NCI-H1930 (cell line): Measurements from ENCODE around the gene CDY2A.
"Not testable (repeated sequence)": the region's sequence is repeated elsewhere in the genome, so short reads cannot be mapped to it uniquely, and the experiment has no call there.

ENCODE experiments used
- DNase-seq, 2 experiments: peaks; one replicate each; lab custom pipeline; 2025; lab: John Stamatoyannopoulos, UW

The CDY2A gene, protein sequence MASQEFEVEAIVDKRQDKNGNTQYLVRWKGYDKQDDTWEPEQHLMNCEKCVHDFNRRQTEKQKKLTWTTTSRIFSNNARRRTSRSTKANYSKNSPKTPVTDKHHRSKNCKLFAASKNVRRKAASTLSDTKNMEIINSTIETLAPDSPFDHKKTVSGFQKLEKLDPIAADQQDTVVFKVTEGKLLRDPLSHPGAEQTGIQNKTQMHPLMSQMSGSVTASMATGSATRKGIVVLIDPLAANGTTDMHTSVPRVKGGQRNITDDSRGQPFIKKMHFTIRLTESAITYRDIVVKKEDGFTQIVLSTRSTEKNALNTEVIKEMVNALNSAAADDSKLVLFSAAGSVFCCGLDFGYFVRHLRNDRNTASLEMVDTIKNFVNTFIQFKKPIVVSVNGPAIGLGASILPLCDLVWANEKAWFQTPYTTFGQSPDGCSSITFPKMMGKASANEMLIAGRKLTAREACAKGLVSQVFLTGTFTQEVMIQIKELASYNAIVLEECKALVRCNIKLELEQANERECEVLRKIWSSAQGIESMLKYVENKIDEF

GRCh38 chrY:18025487-18025886 lies at the start of gene CDY2A:
CDY2A (plus strand) TSS chrY:18025787; CDS start chrY:18026115, 328 bp downstream.
- DNase-seq: not testable (repeated sequence)

GRCh38 chrY:17997586-17997985 lies 28.0 kb upstream of the CDY2A start:
- DNase-seq: not testable (repeated sequence)

DNA sequence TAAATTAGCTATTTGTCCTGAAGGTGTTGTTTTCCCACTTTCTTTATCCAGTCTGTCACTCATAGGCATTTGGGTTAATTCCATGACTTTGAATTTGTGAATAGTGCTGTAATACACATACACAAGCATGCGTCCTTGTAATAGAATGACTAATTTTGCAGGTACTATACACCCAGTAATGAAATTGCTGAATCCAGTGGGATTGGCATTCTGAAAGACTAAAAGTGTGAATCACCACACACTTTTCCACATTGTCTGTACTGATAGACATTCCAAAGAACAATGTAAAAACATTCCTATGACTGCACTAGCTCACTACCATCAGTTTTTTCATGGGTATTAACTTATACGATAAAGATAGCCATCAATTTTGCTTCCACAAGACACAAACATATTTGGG lies 27.3 kb upstream of the CDY2A start:
- not testable (repeated sequence) for DNase-seq

DNA sequence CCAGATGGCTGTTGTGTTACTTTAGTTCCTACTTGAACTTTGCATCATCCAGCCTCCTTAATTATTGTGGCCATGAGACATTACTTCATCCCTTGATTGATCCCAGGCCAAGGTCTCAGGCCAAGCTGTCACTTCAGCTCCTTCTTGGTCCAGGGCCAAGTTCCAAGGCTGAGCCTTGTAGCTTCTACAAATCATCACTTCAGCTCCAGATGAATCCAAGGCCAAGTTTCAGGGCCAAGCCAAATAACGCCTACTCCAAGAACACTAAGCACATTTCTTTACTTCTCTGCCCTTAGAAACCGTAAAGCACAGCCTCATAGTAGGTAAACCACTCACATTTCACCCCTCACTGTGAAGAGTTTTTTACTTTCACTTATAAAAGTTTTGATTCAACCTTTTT lies 1.7 kb upstream of the CDY2A start:
- DNase-seq: not testable (repeated sequence)

DNA sequence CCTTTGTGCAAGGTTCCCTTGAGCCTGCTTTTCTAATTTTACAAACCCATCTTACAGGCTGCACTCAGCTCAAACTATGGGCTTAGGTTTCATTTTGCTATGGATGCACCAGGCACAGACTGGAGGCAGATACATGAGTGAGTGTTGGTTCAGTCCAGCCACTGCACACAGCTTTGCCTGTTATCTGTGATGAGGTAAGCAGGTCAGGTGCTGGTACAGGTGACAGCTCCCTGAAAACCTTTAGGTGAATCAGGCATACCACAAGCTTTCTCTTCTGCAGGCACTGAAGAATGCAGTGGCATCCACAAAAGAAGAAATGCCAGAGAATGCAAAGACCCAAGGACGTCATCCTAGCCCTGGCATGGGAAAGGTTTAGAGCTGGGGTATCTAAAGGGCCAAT lies 3.3 kb downstream of the CDY2A start:
- DNase-seq: not testable (repeated sequence)

- not testable (repeated sequence) for DNase-seq
Observed at GRCh38 chrY:18030178-18030577, 4.6 kb downstream of the CDY2A start.

GRCh38 chrY:18034100-18034814 lies 8.7 kb downstream of the CDY2A start:
- DNase-seq: not testable (repeated sequence)

DNA sequence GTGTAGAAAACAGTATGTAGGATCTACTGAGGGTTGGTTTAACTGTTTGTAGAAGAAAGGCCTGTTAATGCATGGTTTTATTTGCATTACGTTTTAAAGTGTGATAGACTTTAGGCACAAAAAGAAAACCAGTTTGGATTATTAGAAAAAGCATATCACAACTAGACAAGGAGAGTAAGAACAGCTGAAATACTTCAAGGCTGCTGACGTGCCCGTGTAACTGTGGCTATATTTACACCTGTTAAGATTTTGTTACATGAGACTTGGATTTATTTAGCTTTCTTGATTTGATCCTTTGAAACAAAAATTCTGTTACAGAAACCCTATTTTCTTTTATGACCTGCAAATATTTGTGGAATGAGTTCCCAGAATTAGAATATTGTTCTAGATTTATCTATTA lies 9.3 kb downstream of the CDY2A start:
- not testable (repeated sequence) for DNase-seq

- DNase-seq: not testable (repeated sequence)
Observed at GRCh38 chrY:18044990-18045389, 19.4 kb downstream of the CDY2A start.

DNA sequence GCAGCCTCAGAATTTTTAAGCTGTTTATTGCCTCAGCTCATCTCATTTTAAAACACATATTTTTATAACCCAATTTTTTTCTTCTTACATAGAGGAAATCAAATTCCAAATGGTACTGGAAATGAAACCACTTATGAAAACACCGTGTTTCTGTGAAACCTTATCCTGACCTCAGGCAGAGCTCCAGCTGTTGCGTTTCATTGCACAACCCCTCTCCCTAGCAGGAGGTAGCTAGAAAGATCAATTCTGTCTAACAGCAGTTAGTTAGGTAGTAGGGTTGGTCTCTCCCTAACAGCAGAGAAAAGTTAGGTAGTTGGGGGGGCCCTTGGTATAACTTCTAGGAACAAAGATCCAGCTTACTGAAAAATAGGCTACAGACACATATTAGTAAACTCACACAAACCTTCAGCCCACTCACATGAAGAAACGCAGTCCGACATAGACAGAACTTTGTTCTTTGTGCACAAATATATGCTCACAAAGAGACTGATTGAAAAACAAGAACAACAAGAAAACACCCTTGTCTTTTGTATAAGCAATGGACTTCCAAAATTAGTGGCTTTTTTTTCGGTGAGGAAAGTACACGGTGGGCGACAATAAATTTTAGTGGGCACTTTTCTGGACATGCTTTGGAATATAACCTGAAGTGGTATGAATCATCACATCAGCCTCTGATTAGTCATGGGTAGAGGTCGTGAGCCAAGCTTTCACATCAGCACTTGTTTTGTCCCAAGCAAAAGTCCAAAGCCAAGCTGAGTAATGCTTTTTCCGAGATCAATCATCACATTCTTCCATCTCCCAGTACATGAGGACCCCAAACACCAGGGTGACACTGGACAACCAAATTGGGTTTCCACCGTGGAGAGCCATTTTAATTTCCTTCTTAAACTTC lies 22.8 kb downstream of the CDY2A start:
- DNase-seq: not testable (repeated sequence)

DNA sequence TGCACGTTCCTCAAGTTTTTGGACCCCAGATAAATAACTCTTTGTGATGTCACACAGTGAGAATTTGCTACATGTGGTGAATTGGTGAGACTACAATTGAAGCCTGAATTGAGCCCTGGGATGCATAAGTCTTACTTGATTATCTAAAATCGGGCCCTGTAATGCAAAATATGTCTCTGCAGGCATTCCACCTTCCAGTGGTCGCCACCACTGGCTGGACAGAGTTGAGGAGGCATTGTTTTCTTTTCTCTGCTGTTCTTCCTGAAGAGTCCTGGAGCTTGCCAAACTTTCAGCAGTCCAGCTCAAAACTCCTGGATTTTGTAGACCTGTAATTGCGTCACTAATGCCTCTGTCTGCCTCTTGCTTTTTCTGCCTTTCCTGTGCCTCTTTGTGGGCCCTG lies 23.5 kb downstream of the CDY2A start:
- not testable (repeated sequence) for DNase-seq

GRCh38 chrY:18056473-18056872 lies 30.9 kb downstream of the CDY2A start:
- not testable (repeated sequence) for DNase-seq

- not testable (repeated sequence) for DNase-seq
Observed at GRCh38 chrY:18073464-18073863, 47.9 kb downstream of the CDY2A start.
